ENCODE data around the gene OGFR.
A peak's percentile ranks its signal among the peaks of the same experiment; 100 is the strongest.

Gene OGFR

GRCh38 chr20:62770111-62770910 is 34.3 kb upstream of the OGFR start:
- no peak for DNase-seq (ENCODE audit: low read depth)

- no peak for DNase-seq (ENCODE audit: low read depth)
Measured at GRCh38 chr20:62770916-62771315, 33.7 kb upstream of the OGFR start.

GRCh38 chr20:62771396-62772102 is 33.1 kb upstream of the OGFR start:
- DNase-seq (ENCODE audit: low read depth): no peak

DNA sequence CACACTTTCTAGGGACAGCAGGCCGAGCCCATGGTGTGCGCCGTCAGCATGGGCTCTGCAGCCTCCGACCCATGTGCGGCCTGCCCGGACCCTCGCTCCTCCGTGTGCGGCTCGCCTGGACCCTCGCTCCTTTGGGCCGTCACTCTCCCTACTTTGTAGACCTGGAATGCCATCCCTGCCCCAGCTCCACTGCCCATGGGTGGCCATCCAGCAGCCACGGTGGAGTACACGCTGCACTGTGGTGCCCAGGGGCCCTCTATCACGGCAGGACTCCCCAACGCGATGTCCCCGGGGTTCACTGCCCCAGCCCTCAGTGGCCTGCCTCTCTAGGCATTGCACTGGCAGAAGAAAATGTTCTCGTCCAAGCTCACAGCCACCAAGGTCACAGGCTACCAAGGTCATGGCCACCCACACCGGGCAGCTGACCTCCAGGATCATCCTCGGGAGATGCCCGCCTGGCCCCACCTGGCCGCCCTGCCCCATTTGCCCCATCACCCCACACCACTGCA is 32.5 kb upstream of the OGFR start:
- no peak for DNase-seq (ENCODE audit: low read depth)

DNA sequence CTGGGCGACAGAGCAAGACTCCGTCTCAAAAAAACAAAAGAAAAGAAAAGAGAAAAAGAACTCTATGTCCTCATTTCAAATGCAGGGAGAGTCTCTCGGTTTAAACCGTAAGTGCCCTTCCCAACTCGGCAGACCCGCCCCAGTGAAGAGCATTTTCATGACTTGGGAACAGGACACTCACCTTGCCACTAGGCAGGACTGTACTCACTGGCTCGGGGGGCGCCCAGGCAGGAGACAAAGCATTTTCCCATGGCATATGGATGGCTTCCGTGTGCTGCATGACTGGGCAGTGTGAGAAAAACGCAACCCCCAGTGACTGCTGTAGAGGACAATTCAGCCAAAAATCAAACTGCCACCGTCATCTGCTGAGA is 32.0 kb upstream of the OGFR start:
- DNase-seq (ENCODE audit: low read depth): no peak

- no peak for DNase-seq (ENCODE audit: low read depth)
Measured at GRCh38 chr20:62772990-62773844, 31.4 kb upstream of the OGFR start.

GRCh38 chr20:62773845-62774714 is 30.6 kb upstream of the OGFR start:
- DNase-seq (ENCODE audit: low read depth): no peak

- DNase-seq (ENCODE audit: low read depth): no peak
Measured at GRCh38 chr20:62774762-62775161, 29.9 kb upstream of the OGFR start.

DNA sequence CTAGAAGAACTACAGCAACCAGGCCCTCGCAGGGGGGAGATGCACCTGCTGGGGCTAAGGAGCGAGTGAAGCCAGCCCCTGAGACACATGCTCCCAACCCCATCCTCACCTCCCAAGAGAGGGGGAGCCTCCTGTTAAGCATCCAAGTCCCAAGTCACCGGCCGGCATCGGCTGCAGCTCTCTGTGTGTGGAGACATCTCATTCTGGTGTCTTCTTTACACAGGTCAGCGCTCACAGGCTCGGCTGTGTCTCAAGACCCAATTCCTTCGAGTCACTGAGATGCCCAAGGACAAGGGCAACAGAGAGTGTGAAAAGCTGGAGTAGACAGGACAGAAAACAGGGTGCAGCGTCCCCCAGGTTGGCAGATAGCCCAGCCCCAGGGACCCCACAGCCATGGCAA is 29.4 kb upstream of the OGFR start:
- DNase-seq (ENCODE audit: low read depth): no peak

DNA sequence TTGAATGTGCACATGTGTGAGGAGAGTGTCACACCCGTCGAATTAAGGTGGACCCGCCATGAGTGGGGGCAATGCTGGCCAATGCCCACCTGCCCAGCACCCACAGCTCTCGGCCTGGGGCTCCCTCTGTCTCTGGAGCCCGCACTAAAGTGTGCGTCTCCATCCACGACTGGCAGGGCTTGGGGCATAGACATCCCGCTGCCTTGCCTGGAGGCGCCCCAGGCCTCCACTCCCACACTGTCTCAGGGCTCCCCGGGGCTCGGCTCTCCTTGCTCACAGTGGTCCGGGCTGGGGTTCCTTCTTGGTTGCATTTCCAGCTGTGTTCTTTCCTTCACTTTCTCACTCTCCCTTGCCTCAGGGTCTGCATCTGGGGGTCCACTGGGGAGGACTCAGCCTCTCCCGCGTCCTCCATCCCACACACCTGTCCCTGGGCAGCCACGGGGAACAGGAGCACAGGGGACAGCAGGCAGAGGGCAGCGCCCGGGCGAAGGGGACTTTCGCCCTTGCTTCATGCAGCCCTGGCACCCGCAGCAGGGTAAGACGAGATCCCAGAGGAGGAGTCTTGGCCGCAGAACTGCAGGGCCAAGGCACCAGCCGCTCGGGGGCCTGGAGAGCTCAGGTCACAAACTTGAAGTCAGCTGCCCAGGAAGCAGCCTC is 28.5 kb upstream of the OGFR start:
- no peak for DNase-seq (ENCODE audit: low read depth)

DNA sequence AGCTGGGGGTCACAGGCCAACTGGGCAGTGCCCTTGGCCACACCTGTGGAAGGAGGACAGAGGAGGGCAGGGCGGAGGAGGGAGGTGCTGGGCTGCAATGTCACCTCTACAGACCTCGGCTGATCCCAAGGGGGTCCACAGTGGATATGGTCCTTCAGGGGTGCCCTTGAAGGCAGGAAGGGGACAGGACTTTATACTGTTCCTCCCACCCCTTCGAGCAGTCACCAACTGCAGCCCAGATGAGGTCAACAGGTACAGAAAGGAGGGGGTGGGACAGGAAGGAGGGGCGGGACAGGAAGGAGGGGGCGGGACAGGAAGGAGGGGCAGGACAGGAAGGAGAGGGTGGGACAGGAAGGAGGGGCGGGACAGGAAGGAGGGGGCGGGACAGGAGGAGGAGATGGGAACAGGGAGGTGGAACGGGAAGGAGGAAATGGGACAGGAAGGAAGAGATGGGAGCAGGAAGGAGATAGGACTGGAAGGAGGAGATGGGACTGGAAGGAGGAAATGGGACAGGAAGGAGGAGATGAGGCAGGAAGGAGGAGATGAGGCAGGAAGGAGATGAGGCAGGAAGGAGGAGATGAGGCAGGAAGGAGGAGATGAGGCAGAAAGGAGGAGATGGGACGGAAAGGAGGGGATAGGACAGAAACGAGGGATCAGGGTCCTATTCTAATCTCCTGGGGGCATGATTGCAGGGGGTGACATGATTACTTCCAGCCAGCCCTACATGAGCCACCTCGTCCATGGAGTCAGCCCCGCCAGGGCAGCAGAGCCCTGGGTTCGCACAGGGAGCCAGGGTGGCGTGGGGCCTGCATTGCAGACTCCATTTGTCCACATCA is 27.7 kb upstream of the OGFR start:
- DNase-seq (ENCODE audit: low read depth): peak; percentile 24

DNA sequence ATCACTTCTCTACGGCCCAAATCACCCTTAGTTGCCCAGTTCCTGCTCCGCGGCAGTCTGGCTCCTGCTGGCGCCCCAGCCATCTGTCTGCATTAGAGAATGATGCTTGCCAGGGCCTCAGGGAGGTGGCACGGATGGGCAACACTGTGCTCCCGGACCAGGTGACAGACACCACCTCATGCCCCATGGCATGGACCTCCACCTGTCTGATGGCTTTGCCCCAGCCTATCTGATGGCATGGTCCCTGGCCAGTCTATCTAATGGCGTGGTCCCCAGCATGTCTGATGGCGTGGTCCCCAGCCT is 27.2 kb upstream of the OGFR start:
- DNase-seq (ENCODE audit: low read depth): no peak

DNA sequence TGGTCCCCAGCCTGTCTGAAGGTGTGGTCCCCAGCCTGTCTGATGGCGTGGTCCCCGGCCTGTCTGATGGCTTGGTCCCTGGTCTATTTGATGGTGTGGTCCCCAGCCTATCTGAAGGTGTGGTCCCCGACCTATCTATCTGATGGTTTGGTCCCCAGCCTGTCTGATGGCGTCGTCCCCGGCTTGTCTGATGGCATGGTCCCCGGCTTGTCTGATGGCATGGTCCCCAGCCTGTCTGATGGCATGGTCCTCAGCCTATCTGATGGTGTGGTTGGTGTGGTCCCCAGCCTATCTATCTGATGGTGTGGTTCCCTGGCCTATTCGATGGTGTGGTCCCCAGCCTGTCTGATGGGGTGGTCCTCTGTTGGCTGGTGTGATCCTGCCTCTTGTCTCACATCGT is 26.6 kb upstream of the OGFR start:
- DNase-seq (ENCODE audit: low read depth): no peak

DNA sequence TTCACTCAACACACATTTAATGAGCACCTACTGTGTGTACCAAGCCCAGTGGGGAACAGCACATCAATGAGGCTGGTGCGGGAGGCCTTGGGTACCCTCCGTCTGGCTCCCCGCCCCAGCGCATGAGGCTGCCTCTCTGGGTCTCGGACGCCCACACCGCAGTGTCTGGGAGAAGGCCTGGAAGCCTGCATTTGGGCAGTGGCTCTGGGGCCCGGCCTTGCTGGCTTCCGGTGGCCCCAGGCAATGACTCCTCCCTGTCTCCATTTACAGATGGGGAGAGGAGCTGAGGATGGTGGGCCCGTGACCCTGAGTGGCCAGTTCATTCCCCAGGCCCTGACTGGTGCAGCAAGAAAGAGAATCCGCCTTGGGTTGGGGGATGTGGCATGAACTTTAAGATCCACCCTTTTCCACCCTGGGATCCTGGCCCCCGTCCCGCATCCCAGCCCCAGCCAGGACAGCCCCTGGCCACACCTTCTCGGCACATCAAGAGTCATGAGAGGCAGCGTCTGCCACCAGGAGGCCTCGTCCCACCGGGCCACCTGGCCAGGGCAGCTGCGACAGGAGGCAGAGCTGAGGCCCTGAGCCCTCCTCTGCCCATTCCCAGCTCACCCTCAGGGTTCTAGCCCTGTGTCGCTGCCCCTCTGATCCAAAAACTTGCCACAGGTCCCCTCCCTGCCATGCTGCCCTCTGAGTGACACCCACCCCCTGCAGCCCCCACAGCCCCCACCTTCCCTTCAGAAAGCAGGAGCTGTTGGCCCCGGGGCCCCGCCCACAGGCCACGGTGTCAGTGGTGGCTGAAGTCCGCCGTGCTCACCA is 25.8 kb upstream of the OGFR start:
- DNase-seq (ENCODE audit: low read depth): no peak

DNA sequence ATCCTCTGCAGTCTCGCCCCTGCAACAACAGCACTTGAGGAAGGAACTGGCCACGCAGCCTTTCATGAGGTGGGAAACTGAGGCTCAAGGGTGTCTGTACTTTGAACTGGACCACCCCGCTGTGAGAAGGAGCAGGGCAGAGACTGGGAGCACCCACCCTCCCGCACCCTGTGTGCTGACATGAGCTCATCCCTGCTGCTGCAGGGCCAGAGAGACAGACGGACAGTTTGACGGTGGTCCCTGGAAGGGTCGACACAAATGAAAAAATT is 25.3 kb upstream of the OGFR start:
- DNase-seq (ENCODE audit: low read depth): no peak

DNA sequence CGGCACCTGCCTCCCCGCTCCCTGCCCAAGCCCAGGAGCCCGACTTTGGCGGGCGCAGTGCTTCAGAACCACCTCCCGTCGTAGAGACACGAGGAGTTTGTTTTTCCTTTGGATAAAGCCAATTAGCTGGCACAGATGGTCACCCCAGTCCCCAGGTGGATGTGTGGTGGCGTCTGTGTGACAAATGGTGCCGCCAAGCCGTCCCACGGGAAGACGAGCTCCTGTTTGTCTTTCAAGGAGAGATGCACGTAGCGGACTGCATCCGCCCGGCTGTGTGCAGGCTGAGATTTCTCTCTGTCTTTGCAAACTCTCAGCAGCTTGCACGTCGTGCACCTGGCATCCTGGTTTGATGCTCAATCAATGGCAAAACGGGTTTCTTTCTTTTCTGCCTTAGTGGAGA is 24.4 kb upstream of the OGFR start:
- DNase-seq (ENCODE audit: low read depth): no peak

DNA sequence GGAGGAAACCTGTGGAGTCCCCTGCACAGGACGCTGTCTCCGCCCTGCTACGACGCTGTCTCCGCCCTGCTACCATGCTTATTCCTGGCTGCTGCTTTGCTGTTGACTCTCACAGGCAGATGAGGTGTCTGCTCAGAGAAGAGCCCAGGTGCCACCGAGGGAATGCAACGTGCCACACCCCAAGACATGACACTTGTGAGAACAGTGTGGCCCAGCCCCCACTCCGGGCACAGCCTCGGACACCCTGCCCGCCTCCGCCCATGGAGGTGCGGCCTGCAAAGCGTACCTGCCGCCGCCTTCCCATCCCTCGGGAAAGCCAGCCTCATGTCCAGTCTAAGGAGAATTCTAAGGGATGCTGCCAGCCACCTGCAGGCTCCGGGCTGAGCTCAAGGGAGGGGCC is 23.9 kb upstream of the OGFR start:
- DNase-seq (ENCODE audit: low read depth): no peak

DNA sequence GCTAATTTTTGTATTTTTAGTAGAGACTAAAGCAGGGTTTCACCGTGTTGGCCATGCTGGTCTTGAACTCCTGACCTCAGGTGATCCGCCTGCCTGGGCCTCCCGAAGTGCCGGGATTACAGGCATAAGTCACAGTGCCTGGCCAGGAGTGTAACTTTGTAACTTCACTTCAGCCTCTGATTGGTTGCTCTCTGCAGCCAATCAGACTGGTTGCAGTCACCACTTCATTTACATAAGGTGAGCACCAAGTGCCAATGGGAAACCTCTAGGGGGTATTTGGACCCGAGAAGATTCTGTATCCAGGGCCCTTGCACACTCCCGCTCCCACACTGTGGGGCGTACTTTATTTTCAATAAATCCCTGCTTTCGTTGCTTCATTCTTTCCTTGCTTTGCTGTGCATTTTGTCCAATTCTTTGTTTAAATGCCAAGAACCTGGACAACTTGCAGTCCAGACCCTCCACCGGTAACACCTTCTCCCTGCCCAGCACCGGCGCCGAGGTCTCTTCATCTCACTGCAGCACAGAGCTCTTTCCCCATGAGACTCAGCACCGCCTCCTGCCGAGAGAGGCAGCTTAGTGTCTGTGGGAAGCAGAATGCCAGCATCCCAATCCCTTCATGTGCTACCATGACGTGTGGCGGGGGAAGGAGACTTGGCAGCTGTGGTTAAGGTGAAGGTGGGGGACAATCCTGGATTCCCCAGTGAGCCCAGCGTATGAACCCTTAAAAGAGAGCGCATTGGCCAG is 22.3 kb upstream of the OGFR start:
- no peak for DNase-seq (ENCODE audit: low read depth)

GRCh38 chr20:62782893-62783278 is 21.7 kb upstream of the OGFR start:
- no peak for DNase-seq (ENCODE audit: low read depth)

Measured in stimulated activated CD8-positive, alpha-beta memory T cell treated with anti-CD3 and anti-CD28 coated beads, Interleukin-15, amount 100 ng/mL, for 1 hour (primary cell).